RWPE2 (cell line): ENCODE data around the gene TFB1M.
A peak's percentile ranks its signal among the peaks of the same experiment; 100 is the strongest.
"Not testable (repeated sequence)": the region's sequence is repeated elsewhere in the genome, so short reads cannot be mapped to it uniquely, and the experiment has no call there.

Source experiments
- ATAC-seq: fragments of 200-7000 bp; cut with Tn5 transposase; 3 replicates; pipeline ENCODE4 v1.9.1; 2021; ENCODE audit warnings: low read depth
- DNase-seq: peaks from one replicate; pipeline ENCODE4 v3.0.0-alpha.2; 2020; ENCODE audit warnings: low spot score
- H3K27ac ChIP-seq: fragments of 450-650 bp; 2 replicates; pipeline ENCODE4 v1.5.1; 2017; ENCODE audit warnings: mild to moderate bottlenecking; ENCODE audit not compliant: poor library complexity, severe bottlenecking
- H3K27me3 ChIP-seq: fragments of 250-450 bp; sonication (Bioruptor Pico); 2 replicates; pipeline ENCODE4 v1.5.1; 2021; ENCODE audit warnings: mild to moderate bottlenecking, moderate library complexity; ENCODE audit not compliant: insufficient read depth, poor library complexity, severe bottlenecking
- H3K36me3 ChIP-seq: fragments of 250-450 bp; sonication (Bioruptor Pico); 2 replicates; pipeline ENCODE4 v1.5.1; 2020; ENCODE audit warnings: low read depth, mild to moderate bottlenecking, moderate library complexity
- H3K4me1 ChIP-seq: fragments of 250-450 bp; sonication (Bioruptor Pico); 2 replicates; pipeline ENCODE4 v1.5.1; 2021; ENCODE audit warnings: mild to moderate bottlenecking, moderate library complexity; ENCODE audit not compliant: insufficient read depth, poor library complexity, severe bottlenecking
- H3K4me3 ChIP-seq: fragments of 250-450 bp; sonication (Bioruptor Pico); 2 replicates; pipeline ENCODE4 v1.5.1; 2021; ENCODE audit warnings: mild to moderate bottlenecking, moderate library complexity; ENCODE audit not compliant: severe bottlenecking
- H3K9me3 ChIP-seq: fragments of 250-450 bp; sonication (Bioruptor Pico); 2 replicates; pipeline ENCODE4 v1.5.1; 2021; ENCODE audit warnings: mild to moderate bottlenecking, moderate library complexity; ENCODE audit not compliant: severe bottlenecking
- TF ChIP-seq, protein P1 (sequence below): fragments of 450-650 bp; IDR thresholded peaks from one replicate; pipeline ENCODE4 v1.5.1; 2017; ENCODE audit warnings: mild to moderate bottlenecking, moderate library complexity; ENCODE audit not compliant: poor library complexity, severe bottlenecking

TFB1M gene

DNA sequence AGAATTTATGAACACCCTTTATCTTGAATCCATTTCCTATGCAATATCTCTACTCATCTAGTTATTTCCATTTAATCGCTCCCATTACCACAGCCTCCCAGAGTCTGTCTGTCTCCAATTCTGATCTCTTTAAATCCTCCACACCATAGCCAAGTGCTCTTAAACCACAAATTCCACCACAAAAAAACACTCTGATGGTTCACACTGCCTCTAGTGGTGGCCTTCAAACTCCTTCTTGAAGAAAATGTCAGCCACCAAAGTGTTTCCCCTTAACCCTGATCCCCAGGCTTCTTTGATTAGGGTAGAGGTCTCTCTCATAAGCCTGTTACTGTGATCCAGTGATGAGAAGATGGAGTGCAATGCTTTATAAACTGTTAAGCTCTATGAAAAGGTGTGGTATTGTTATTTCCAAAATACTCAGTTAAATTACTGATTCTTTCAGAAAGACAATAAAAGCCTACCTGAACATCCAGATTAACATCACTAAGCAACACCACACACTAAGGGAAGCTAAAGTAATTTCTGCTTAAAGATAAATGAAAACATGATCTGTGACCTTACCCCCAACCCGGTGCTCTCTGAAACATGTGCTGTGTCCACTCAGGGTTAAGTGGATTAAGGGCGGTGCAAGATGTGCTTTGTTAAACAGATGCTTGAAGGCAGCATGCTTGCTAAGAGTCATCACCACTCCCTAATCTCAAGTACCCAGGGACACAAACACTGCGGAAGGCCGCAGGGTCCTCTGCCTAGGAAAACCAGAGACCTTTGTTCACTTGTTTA lies 46.0 kb downstream of the TFB1M start:
- DNase-seq = not testable (repeated sequence)

DNA sequence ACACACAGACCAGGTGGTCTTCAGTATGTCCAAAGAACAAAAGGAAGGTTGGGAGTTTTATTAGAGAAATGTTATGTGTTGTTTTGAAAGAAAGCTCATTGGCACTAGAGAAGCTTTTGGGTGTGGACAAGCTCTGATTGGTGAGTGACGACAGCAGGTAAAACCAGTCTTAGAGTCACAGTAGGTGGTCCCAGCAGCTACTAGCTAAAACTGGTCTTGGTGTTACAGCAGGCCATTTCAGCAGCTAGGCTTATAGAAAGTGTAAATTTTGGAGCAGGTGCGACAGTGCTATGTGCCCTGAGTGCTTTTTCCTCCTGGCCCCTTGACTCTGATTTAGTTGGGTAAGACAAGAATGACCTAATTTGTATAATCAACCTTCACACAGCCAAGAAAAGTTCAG lies 46.9 kb downstream of the TFB1M start:
- peaks cover 7% of the 10 kb centered on the region for H3K4me1 ChIP-seq
- H3K27ac ChIP-seq = no peak overlapping the region
- H3K27me3 ChIP-seq = no peaks in the 10 kb centered on the region
- TF ChIP-seq, protein P1, sequence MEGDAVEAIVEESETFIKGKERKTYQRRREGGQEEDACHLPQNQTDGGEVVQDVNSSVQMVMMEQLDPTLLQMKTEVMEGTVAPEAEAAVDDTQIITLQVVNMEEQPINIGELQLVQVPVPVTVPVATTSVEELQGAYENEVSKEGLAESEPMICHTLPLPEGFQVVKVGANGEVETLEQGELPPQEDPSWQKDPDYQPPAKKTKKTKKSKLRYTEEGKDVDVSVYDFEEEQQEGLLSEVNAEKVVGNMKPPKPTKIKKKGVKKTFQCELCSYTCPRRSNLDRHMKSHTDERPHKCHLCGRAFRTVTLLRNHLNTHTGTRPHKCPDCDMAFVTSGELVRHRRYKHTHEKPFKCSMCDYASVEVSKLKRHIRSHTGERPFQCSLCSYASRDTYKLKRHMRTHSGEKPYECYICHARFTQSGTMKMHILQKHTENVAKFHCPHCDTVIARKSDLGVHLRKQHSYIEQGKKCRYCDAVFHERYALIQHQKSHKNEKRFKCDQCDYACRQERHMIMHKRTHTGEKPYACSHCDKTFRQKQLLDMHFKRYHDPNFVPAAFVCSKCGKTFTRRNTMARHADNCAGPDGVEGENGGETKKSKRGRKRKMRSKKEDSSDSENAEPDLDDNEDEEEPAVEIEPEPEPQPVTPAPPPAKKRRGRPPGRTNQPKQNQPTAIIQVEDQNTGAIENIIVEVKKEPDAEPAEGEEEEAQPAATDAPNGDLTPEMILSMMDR = no peak
- H3K36me3 ChIP-seq = peaks cover 43% of the 10 kb centered on the region
- DNase-seq (no peak), ATAC-seq (no peak)
- no peak overlapping the region for H3K4me3 ChIP-seq
- H3K9me3 ChIP-seq = no peaks in the 10 kb centered on the region

More for the DNA sequence above, 46.0 kb downstream of the TFB1M start:
- H3K36me3 ChIP-seq = peaks cover 47% of the 10 kb centered on the region
- ATAC-seq, H3K27ac ChIP-seq, H3K9me3 ChIP-seq, H3K27me3 ChIP-seq, H3K4me3 ChIP-seq: not testable (repeated sequence)
- TF ChIP-seq, protein P1 = peak; percentile 62
- H3K4me1 ChIP-seq = peaks cover 12% of the 10 kb centered on the region

DNA sequence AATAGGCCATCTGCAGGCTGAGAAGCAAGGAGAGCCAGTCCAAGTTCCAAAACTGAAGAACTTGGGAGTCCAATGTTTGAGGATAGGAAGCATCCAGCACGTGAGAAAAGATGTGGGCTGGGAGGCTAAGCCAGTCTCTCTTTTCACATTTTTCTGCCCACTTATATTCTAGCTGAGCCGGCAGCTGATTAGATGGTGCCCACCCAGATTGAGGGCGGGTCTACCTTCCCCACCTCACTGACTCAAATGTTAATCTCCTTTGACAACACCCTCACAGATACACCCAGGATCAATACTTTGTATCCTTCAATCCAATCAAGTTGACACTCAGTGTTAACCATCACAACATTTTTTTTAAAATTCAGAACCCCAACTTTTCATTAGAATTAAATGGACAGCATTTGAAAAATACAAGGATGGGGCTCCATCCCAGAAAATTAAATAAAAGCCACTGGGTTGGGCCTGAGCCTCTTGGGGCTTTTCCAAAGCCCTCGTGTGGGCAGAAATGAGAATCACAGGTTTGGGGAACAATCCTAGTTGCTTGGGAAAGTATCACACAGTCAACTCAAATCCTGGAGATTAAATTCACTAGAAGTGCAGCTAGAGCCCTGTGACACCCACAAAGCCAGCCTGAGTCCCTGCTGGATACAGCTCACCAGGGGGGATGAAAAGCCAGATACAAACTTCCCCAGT lies 48.3 kb downstream of the TFB1M start:
- DNase-seq (no peak), ATAC-seq (no peak)
- peaks cover 31% of the 10 kb centered on the region for H3K36me3 ChIP-seq
- no peak overlapping the region for H3K4me3 ChIP-seq
- TF ChIP-seq, protein P1 = no peak
- no peaks in the 10 kb centered on the region for H3K27me3 ChIP-seq
- no peaks in the 10 kb centered on the region for H3K9me3 ChIP-seq
- H3K4me1 ChIP-seq = peaks cover 7% of the 10 kb centered on the region
- H3K27ac ChIP-seq = no peak overlapping the region

DNA sequence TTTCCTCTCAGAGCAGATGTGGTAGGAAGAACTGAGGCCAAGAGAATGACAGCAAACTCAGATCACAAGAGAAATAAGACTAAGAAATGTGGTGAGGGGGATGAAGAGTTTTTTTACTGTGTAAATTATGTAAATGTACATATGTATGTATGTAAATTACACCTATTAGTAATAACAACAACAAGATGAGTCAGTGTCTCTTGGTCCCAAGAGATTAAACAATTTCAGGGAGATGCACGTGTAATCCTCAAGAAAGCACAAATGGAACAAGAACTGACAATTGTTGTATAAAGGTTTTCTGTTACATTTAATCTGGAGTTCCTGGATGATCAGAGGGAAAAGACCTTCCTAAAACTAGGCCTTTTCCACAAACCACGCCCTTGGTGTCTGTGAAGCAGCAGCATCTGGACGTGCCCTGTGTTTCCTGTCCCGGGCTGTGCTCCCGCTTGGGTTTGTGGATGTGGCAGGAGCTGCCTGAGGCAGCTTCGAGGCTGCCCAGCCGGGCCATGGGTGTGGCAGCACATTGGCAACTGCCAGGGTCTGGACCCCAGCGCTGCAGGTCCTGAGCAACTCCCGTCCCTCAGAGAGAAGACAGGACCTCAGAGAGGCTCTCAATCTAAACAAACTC lies 49.5 kb downstream of the TFB1M start:
- no peaks in the 10 kb centered on the region for H3K27me3 ChIP-seq
- peaks cover 7% of the 10 kb centered on the region for H3K4me1 ChIP-seq
- H3K27ac ChIP-seq = no peak overlapping the region
- ATAC-seq = no peak
- no peak for DNase-seq
- H3K4me3 ChIP-seq = no peak overlapping the region
- peaks cover 31% of the 10 kb centered on the region for H3K36me3 ChIP-seq
- TF ChIP-seq, protein P1 = no peak
- H3K9me3 ChIP-seq = no peaks in the 10 kb centered on the region
